Neuronal stem cell (in vitro differentiated cells): ENCODE results near the gene DAPK1.

Experiments used
- DNase-seq: peaks from one replicate; pipeline ENCODE4 v3.0.0-alpha.2; 2013; ENCODE audit warnings: low spot score
- H2AFZ ChIP-seq: one replicate; pipeline ENCODE4 v1.6.1; 2013; ENCODE audit warnings: mild to moderate bottlenecking, low read length, inconsistent platforms
- H2AK5ac ChIP-seq: 2 replicates; pipeline ENCODE4 v1.6.1; 2013; ENCODE audit warnings: low read depth, mild to moderate bottlenecking, inconsistent platforms, low read length, moderate library complexity, mixed read lengths
- H2BK120ac ChIP-seq: 2 replicates; pipeline ENCODE4 v1.6.1; 2013; ENCODE audit warnings: low read depth, mild to moderate bottlenecking, inconsistent platforms, low read length, moderate library complexity, mixed read lengths
- H2BK12ac ChIP-seq: one replicate; pipeline ENCODE4 v1.6.1; 2013; ENCODE audit warnings: low read length, inconsistent platforms
- H2BK15ac ChIP-seq: 2 replicates; pipeline ENCODE4 v1.6.1; 2013; ENCODE audit warnings: mild to moderate bottlenecking, low read length, inconsistent platforms, mixed read lengths
- H2BK5ac ChIP-seq: one replicate; pipeline ENCODE4 v1.6.1; 2013; ENCODE audit warnings: inconsistent platforms, mild to moderate bottlenecking, low read length, moderate library complexity
- H3K14ac ChIP-seq: one replicate; pipeline ENCODE4 v1.6.1; 2013; ENCODE audit warnings: low read length, inconsistent platforms
- H3K18ac ChIP-seq: 2 replicates; pipeline ENCODE4 v1.6.1; 2013; ENCODE audit warnings: low read length, inconsistent platforms
- H3K23ac ChIP-seq: 2 replicates; pipeline ENCODE4 v1.6.1; 2013; ENCODE audit warnings: low read depth, mild to moderate bottlenecking, mixed read lengths, low read length, inconsistent platforms; ENCODE audit not compliant: poor library complexity
- H3K27ac ChIP-seq: replicated peaks from 3 replicates; pipeline ENCODE4 v1.5.1; 2013; ENCODE audit warnings: low read length, inconsistent platforms
- H3K27me3 ChIP-seq, 3 experiments: 2 replicates each; pipeline ENCODE4 v1.6.1; 2013; ENCODE audit warnings: low read length in 3 of 3, mild to moderate bottlenecking in 2 of 3, inconsistent platforms in 1 of 3, low read depth in 1 of 3, mixed read lengths in 1 of 3, moderate library complexity in 1 of 3; ENCODE audit not compliant: control insufficient read depth in 3 of 3, insufficient read depth in 3 of 3
- H3K36me3 ChIP-seq, 2 donors: replicated peaks in 1 of 2; 2 replicates each; pipeline ENCODE4 v1.6.1; 2013; ENCODE audit warnings: low read length in 2 of 2; ENCODE audit not compliant: control insufficient read depth in 2 of 2, insufficient read depth in 2 of 2
- H3K4ac ChIP-seq: 2 replicates; pipeline ENCODE4 v1.6.1; 2013; ENCODE audit warnings: inconsistent platforms, mild to moderate bottlenecking, low read length, moderate library complexity
- H3K4me1 ChIP-seq, 2 donors: 1 replicate in 1 of 2; 2 replicates in 1 of 2; pipeline ENCODE4 v1.6.1; 2013; ENCODE audit warnings: low read length in 2 of 2, low read depth in 1 of 2; ENCODE audit not compliant: control insufficient read depth in 2 of 2, insufficient read depth in 1 of 2
- H3K4me2 ChIP-seq: one replicate; pipeline ENCODE4 v1.6.1; 2013; ENCODE audit warnings: mild to moderate bottlenecking, low read length, inconsistent platforms; ENCODE audit not compliant: insufficient read depth, poor library complexity, severe bottlenecking
- H3K4me3 ChIP-seq, 2 donors: 2 replicates each; pipeline ENCODE4 v1.5.1; 2013; ENCODE audit warnings: low read length in 2 of 2, mild to moderate bottlenecking in 2 of 2, inconsistent platforms in 1 of 2, moderate library complexity in 1 of 2
- H3K79me1 ChIP-seq: one replicate; pipeline ENCODE4 v1.6.1; 2013; ENCODE audit warnings: low read depth, mild to moderate bottlenecking, inconsistent platforms, low read length, moderate library complexity
- H3K9ac ChIP-seq: one replicate; pipeline ENCODE4 v1.6.1; 2013; ENCODE audit warnings: mild to moderate bottlenecking, low read depth, low read length, inconsistent platforms; ENCODE audit not compliant: poor library complexity
- H3K9me3 ChIP-seq, 2 donors: replicated peaks in 1 of 2; 2 replicates each; pipeline versions ENCODE3 to v1.6.1; 2013; ENCODE audit warnings: low read length in 2 of 2, mild to moderate bottlenecking in 2 of 2, inconsistent platforms in 1 of 2, low read depth in 1 of 2, mixed read lengths in 1 of 2, moderate library complexity in 1 of 2; ENCODE audit not compliant: control insufficient read depth in 2 of 2, insufficient read depth in 1 of 2
- H4K8ac ChIP-seq: one replicate; pipeline ENCODE4 v1.6.1; 2013; ENCODE audit warnings: low read depth, mild to moderate bottlenecking, inconsistent platforms, low read length, moderate library complexity
- H4K91ac ChIP-seq: one replicate; pipeline ENCODE4 v1.6.1; 2013; ENCODE audit warnings: low read length, low read depth, mild to moderate bottlenecking, inconsistent platforms; ENCODE audit not compliant: poor library complexity
- WGBS, 2 donors: extraction: QIAGEN DNeasy Blood & Tissue Kit; methylation state at CpG; one replicate each; pipeline ENCODE4 v1.1.7; 2013; ENCODE audit warnings: missing lambda C conversion rate in 2 of 2, mixed read lengths in 1 of 2; ENCODE audit not compliant: insufficient read length in 2 of 2, insufficient replicate concordance in 1 of 2; ENCODE audit errors: extremely low coverage in 2 of 2; 5-methylcytosine and 5-hydroxymethylcytosine counted together

Gene DAPK1

GRCh38 chr9:87491523-87491922, 6.1 kb upstream of the DAPK1 start:
- WGBS, 2 donors: no CpG with 5 or more reads among the region's 3 CpGs
- Histone ChIP-seq H4K91ac (no peak overlapping the region), H2AK5ac (no peak overlapping the region), H2BK120ac (no peak overlapping the region), H4K8ac (no peak overlapping the region), H3K36me3 (no peaks in the 10 kb centered on the region), H3K79me1 (no peaks in the 10 kb centered on the region), H2BK15ac (no peak overlapping the region), H3K4me2 (no peak overlapping the region), H2AFZ (no peak overlapping the region), H3K27ac (no peak overlapping the region), H2BK12ac (no peak overlapping the region), H3K27me3 (peaks cover 0 to 3% (median 0%) of the 10 kb centered on the region in 3 experiments), H3K18ac (no peak overlapping the region), H3K4me3 (no peak overlapping the region), H3K4me1 (no peaks in the 10 kb centered on the region), H3K23ac (no peak overlapping the region), H3K9me3 (no peaks in the 10 kb centered on the region), H3K4ac (no peak overlapping the region), H2BK5ac (no peak overlapping the region), H3K9ac (no peak overlapping the region), H3K14ac (no peak overlapping the region)
- DNase-seq: no peak

DNA sequence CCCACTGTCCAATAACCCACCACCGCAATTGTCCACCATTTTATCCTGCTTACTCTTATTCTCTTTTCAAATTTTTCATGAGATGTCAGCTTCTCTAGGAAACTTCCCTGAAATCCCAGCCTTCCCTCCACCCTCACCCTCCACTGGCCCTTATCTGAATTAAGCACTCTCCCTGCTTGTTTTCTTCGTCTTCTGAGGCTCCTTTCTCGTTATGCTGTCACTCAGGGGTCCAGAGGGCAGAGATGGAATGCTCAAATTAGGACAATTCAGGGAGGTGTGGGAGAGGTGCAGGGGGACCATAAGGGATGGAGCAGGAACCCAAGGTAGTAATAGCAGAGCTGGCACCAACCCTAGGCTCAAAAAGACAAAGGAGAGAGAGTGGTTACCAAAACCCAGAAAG, 5.0 kb upstream of the DAPK1 start:
- no peak overlapping the region for H3K4me2 ChIP-seq
- H2BK5ac ChIP-seq: no peak overlapping the region
- H3K27ac ChIP-seq: no peak overlapping the region
- H3K36me3 ChIP-seq: no peaks in the 10 kb centered on the region
- H2BK15ac ChIP-seq: no peak overlapping the region
- H3K27me3 ChIP-seq: peaks cover 0 to 3% (median 0%) of the 10 kb centered on the region in 3 experiments
- no peak overlapping the region for H3K4ac ChIP-seq
- no peak overlapping the region for H2BK120ac ChIP-seq
- no peak overlapping the region for H3K4me3 ChIP-seq
- H3K9ac ChIP-seq: no peak overlapping the region
- DNase-seq: no peak
- WGBS, 2 donors: no CpG with 5 or more reads among the region's 3 CpGs
- H2AK5ac ChIP-seq: no peak overlapping the region
- H3K23ac ChIP-seq: no peak overlapping the region
- no peaks in the 10 kb centered on the region for H3K4me1 ChIP-seq
- H3K9me3 ChIP-seq: no peaks in the 10 kb centered on the region
- H2AFZ ChIP-seq: no peak overlapping the region
- H3K79me1 ChIP-seq: peaks cover 2% of the 10 kb centered on the region
- H3K18ac ChIP-seq: no peak overlapping the region
- no peak overlapping the region for H4K8ac ChIP-seq
- H3K14ac ChIP-seq: no peak overlapping the region
- no peak overlapping the region for H4K91ac ChIP-seq
- no peak overlapping the region for H2BK12ac ChIP-seq

- no peak overlapping the region for H2AFZ ChIP-seq
- no peak overlapping the region for H2AK5ac ChIP-seq
- no peak overlapping the region for H3K18ac ChIP-seq
- WGBS, 2 donors: no CpG with 5 or more reads among the region's 2 CpGs
- H3K14ac ChIP-seq: no peak overlapping the region
- peaks cover 7% of the 10 kb centered on the region for H3K79me1 ChIP-seq
- no peak overlapping the region for H2BK120ac ChIP-seq
- DNase-seq: no peak
- H2BK5ac ChIP-seq: no peak overlapping the region
- H4K8ac ChIP-seq: no peak overlapping the region
- no peak overlapping the region for H3K4me2 ChIP-seq
- no peak overlapping the region for H4K91ac ChIP-seq
- H3K4me1 ChIP-seq: peaks cover 0 to 3% of the 10 kb centered on the region in 2 donors
- H2BK15ac ChIP-seq: no peak overlapping the region
- H3K9me3 ChIP-seq: no peaks in the 10 kb centered on the region
- peaks cover 0 to 3% (median 0%) of the 10 kb centered on the region in 3 experiments for H3K27me3 ChIP-seq
- no peak overlapping the region for H3K9ac ChIP-seq
- H3K4ac ChIP-seq: no peak overlapping the region
- no peak overlapping the region for H3K23ac ChIP-seq
- H3K4me3 ChIP-seq: no peak overlapping the region
- H2BK12ac ChIP-seq: no peak overlapping the region
- no peak overlapping the region for H3K27ac ChIP-seq
- H3K36me3 ChIP-seq: peaks cover 0 to 11% of the 10 kb centered on the region in 2 donors
Observed at GRCh38 chr9:87494970-87495471, 2.6 kb upstream of the DAPK1 start.

GRCh38 chr9:87497080-87497603, 525 bp upstream of the DAPK1 start:
- Histone ChIP-seq H3K9ac (peak overlapping the region; percentile 60), H2BK12ac (no peak overlapping the region), H3K27ac (peak overlapping the region; percentile 61), H3K4ac (no peak overlapping the region), H3K79me1 (peaks cover 7% of the 10 kb centered on the region), H2AFZ (peak overlapping the region; percentile 99), H4K8ac (no peak overlapping the region), H3K9me3 (no peaks in the 10 kb centered on the region), H3K14ac (peak overlapping the region; percentile 75), H3K4me2 (peak overlapping the region; percentile 90), H3K18ac (peak overlapping the region; percentile 1), H3K23ac (peak overlapping the region; percentile 95), H3K4me1 (peaks cover 0 to 4% of the 10 kb centered on the region in 2 donors), H3K27me3 (peaks cover 0 to 3% (median 0%) of the 10 kb centered on the region in 3 experiments), H2AK5ac (no peak overlapping the region), H2BK5ac (no peak overlapping the region), H3K36me3 (peaks cover 0 to 31% of the 10 kb centered on the region in 2 donors), H2BK15ac (no peak overlapping the region), H4K91ac (no peak overlapping the region), H3K4me3 (peak overlapping the region; percentile 64 to 96), H2BK120ac (no peak overlapping the region)
- WGBS, 2 donors: no CpG with 5 or more reads among the region's 15 CpGs
- DNase-seq: no peak
